Hematopoietic multipotent progenitor cell treated with erythropoietin and hydrocortisone succinate and interleukin-3 and kit ligand, for 4 days (in vitro differentiated cells): ENCODE data around the gene EIF3K.
"Not testable (repeated sequence)": the region's sequence is repeated elsewhere in the genome, so short reads cannot be mapped to it uniquely, and the experiment has no call there.

Experiments used
- DNase-seq: peaks from one replicate; pipeline ENCODE4 v3.0.0-alpha.2; 2015

Gene EIF3K, protein sequence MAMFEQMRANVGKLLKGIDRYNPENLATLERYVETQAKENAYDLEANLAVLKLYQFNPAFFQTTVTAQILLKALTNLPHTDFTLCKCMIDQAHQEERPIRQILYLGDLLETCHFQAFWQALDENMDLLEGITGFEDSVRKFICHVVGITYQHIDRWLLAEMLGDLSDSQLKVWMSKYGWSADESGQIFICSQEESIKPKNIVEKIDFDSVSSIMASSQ

DNA sequence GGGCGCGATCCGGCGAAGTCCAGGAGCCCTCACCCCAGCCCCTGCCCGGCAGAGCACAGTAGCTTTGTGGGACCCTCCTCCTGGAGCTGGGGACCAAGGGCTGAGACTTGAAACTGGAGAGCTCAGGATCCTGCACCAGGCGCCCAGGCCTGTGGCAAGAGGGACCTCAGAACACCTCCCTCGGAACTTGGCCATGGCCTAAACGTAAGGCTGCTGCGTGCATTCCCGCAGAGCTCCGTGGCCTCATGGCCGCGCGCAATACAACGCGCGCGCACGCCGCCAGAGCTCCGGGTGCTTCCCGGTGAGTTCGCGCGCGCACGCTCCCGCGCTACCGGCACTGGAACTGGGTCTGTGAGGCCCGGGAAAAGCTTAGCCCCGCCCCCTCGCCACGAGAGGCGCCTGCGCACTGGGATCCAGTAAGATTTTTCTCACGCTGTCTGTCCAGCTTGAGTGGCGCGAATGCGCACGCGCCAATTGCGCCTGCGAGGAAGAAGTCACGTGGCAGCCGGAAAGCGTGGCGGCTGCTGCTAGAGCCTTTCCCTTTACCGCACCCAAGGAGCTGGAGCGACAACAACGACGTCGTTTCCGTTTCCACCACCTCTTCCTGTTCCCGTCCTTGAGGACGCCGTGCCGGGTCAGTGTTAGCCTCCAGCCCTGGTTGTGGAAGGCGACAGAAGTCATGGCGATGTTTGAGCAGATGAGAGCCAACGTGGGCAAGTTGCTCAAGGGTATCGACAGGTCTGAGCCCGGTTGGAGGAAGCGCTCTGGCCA is at the start of gene EIF3K:
Gene EIF3K, plus strand, starts transcription at position 599 of the 771 bp plus-strand sequence. Its CDS starts 81 bp downstream, at position 680.
- peak; percentile 99 for DNase-seq

DNA sequence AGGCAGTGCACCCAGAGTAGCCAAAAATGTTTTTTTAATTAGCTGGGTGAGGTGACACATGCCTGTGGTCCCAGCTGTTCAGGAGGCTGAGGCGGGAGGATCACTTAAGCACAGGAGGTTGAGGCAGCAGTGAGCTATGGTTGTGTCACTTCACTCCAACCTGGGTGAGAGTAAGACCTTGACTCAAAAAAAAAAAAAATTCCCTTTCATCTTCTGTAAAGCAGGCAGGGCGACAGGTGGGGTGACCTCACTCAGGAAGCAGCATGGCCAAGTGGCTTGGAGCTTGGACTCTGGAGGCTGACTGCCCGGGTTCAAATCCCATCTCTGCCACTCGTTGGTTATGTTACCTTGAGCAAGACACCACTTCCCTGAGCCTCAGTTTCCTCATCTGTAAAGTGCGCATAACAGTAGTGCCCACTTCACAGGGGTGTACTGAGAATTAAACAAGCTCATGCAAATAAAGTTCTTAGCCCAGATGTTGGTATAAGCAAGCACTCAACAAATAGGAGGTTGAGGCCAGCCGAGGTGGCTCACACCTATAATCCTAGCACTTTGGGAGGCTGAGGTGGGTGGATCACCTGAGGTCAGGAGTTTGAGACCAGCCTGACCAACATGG is 49.5 kb upstream of the EIF3K start:
- DNase-seq: no peak

DNA sequence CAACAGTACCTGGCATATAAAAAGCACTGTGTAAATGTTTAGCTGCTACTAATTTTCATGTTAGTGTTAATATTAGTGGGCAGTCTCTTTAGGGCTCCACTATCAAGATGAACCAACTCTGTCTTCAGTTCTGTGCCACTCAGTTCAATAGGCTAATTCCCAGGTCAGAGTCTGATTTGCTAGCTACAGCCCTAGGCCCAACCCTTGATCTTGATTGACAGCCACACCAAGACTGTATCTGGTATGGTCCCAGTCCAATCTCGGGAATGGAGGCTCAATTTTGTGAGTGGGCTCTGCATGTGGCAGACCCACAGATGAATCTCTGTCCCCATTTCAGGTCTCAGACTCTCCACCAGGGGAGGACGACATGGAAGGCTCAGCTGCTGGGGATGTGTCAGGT is 47.3 kb upstream of the EIF3K start:
- DNase-seq: no peak

DNA sequence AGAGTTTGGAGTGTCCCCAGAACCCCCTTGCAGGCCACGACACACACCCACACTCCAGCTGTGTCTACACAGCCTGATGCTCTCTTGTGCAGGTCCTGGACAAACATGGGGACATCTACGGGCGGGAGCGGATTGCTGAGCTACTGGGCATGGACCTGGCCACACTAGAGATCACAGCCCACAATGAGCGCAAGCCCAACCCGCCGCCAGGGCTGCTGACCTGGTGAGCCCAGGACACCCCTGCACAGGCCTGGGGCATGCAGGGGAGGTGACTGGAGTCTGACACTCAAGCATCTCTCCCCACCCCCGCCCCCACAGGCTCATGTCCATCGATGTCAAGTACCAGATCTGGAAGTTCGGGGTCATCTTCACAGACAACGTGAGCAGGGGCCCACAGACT is 41.2 kb upstream of the EIF3K start:
- no peak for DNase-seq

DNA sequence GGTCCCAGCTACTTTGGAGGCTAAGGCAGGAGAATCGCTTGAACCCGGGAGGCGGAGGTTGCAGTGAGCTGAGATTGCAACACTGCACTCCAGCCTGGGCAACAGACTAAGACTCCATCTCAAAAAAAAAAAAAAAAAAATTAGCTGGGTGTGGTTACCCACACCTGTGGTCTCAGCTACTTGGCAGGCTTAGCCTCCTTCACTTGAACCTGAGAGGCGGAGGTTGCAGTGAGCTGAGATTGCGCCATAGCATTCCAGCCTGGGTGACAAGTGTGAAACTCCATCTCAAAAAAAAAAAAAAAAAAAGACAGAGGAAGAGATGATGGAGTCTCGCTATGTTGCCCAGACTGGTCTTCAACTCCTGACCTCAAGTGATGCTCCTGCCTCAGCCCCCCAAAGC is 39.7 kb upstream of the EIF3K start:
- DNase-seq: not testable (repeated sequence)

DNA sequence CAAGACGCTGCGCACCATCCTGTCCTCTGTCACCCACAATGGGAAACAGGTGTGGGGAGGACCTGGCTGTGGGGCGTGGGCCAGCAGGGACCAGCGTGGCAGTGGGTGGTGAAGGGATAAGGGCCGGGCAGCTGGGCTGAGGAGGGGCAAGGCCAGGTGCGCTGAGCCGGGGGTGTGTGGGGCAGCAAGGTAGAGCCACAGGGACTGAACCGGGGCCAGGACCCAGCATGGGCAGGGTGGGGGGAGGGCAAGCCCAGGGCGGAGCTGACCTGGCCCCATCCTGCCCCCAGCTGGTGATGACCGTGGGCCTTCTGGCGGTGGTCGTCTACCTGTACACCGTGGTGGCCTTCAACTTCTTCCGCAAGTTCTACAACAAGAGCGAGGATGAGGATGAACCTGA is 38.9 kb upstream of the EIF3K start:
- DNase-seq: no peak

DNA sequence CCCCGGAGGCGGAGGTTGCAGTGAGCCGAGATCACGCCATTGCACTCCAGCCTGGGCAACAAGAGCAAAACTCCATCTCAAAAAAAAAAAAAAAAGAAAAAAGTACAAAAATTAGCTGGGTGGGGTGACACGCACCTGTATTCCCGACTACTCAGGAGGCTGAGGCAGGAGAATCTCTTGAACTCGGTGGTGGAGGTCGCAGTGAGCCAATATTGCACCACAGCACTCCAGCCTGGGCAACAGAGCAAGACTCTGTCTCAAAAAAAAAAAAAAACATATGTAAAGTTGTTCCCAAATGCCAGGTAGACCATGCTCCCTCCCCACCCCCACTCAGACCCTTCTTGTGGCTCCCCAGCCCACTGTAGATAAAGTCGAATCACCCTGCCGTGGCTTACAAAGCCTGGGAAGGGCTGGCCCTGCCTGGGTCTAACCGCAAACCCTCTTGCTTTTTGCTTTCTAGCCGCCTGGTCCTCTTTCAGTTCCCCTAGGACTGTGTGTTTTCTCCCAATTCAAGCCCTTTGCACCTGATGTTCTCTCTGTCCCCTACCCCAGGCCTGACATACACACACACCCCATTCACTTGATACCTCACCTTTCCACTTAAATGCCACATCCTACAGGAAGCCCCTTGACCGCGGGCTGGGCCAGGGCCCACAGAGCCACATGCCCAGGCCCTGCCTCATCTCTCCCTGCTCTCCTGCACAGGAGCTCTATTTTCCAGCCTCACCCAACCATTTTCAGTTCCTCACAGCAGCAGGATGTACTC is 35.6 kb upstream of the EIF3K start:
- DNase-seq: no peak

DNA sequence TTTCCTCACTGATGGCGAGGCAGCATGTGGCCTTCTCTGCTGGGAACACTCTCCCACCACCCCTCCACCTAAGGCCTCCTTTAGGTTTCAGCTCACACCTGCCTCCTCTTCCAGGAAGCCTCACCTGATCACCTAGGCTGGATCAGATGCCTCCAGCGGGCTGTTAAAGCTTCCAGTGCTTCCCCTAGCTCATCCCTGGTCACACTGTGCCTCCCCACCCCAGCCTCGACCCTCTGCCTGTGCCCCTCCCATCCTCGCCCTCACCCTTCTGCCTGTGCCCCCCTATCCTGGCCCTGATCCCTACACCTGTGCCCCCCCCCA is 35.0 kb upstream of the EIF3K start:
- no peak for DNase-seq

DNA sequence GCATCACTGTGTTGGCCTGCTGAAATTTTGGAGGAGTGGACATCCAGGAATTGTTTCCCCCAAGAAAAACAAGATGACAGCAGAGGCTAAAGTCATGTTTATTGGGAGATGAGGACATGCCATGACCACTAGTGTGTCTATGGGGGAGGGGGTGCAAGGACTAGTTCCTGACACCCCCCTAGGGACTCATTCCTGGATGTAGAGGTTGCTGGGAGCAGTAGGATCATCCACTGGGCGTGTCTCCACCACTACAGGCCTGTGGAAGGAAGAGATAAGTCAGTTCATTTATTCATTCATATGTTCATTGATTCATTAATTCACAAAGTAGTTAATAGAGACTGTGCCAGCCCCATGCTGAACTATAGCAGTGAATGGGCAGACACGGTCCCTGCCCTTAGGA is 31.4 kb upstream of the EIF3K start:
- DNase-seq: no peak

DNA sequence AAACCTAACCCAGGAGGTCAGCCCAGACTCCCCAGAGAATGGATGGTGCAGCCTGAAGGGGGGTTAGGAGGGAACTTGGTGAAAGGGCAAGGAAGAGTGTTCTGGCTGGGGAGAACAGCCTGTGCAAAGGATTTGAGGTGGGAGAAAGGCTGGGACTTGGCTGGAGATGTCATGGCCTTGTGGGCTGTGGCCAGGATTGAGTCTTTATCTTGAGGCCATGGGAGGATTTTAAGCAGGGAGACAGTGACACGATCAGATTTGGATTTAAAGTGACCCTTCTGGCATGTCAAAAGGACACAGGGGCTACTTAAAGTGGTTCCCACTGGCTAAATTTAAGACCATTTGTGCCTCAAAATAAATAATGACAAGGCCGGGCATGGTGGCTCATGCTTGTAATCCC is 30.9 kb upstream of the EIF3K start:
- no peak for DNase-seq

DNA sequence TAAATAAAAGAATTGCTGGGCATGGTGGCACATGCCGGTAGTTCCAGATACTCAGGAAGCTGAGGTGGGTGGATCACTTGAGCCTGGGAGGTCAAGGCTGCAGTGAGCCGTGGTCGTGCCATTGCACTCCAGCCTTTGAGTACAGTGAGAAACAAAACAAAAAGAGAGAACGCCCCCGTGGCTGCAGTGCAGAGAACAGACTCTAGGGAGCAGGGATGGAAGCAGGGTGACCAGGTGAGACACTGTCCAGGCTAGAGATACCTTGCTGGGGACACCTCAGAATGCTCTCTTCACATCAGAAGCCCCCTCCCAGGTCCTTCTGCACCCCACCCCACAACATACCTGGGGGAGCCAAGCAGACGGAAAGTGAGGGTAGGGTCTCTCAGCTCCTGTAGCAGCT is 26.0 kb upstream of the EIF3K start:
- DNase-seq: no peak

DNA sequence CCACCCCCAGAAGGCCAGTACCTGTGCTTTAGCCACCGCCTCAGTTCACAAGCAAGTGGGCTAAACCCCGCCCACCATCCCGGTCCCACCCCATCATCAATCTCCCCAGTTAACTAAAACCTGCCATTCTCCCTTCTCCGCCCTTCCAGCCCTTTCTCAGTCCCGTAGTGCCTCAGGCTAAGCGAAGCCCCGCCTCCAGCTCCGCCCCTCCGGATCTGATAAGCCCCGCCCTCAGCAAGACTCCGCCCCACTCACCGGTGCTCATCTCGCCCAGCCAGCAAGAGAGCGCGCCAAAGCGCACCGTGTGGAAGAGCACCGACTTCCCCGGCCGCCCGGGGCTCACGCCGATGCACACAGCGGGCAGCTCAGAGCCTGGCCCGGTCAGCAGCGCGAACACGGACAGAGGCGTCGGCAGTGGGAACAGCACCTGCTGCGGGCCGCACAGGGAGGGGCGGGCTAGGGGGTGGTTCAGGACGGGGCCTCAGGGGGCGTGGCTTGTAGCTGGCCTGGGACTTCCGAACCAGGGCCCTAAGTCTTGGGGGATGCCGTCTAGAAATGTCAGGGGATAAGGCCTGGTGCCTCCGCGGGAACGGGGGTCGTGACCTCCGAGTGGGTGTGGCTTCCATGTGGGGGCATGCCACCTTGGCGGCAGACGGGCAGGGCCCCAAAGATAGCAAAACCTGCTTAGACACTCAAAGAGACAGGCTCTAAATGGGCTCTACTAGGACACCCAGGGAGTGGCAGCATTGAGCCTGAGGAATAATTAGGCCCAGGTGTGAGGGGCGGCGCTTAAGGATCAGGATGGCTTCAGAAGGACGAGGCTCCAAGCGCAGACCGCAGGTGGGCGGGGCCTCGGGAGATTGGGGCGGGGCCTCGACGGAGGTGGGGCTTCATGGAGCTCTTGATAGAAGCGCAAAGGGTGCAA is 22.7 kb upstream of the EIF3K start:
- peak; percentile 54 for DNase-seq

DNA sequence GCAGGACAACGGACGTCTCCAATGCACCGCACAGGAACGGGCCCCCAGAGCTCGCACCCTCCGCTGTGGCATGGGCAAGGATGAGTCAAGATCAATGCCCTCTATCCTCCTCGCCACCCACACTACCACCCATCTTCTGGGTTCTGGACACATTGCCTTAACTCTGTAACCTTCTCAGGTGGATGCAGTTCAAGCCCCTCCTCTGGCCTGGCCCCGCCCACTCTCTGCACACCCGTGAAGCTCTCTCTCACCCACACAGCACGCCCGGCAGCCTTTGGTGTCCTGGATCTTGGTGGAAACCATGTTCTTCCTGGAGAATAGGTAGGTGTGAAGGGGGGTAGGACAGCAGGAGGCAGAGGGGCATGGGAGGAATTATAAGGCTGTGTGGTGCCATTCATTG is 21.9 kb upstream of the EIF3K start:
- DNase-seq: no peak

DNA sequence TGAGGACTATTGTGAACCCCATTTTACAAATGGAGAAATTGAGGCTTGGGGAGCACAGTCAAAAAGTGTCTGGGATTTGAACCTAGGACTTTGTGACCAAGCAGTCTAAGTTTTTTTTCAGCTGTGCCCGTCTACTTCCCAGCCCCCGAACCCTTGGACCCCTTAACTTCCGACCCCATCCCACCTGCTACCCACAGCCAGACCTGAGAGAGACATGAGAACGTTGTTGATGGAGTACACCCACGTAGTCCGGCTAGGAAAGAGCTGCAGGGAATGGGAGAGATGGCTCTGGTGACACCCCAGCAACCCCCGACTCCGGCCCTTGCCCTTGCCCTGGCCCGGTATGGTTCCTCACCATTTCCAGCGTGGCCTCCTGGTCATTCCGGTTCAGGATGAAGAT is 19.3 kb upstream of the EIF3K start:
- DNase-seq: no peak

DNA sequence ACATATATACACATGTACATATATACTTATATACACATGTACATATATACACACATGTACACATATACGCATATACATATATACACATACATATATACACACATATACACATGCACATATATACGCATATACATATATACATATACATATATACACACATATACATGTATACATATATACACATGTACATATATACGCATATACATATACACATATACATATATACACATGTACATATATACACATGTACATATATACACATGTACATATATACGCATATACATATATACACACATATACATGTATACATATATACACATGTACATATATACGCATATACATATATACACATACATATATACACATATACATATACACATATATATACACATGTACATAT is 16.1 kb upstream of the EIF3K start:
- not testable (repeated sequence) for DNase-seq

DNA sequence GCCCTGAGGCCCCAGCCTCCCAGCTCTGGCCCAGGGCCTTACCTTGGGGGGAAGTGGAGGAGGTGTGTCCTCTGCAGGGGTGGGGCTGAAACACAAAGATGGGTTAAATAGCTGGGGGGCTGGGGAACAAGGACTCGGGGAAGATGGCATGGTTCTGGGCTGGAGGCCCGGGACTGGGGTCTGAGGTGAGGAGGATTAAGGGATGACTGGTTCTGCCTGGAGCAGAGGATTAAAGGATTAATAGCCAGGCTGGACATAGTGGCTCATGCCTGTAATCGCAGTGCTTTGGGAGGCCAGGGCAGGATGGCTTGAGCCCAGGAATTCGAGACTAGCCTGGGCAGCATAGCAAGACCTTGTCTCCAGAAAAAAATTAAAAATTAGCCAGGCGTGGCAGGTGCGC is 12.9 kb upstream of the EIF3K start:
- no peak for DNase-seq

DNA sequence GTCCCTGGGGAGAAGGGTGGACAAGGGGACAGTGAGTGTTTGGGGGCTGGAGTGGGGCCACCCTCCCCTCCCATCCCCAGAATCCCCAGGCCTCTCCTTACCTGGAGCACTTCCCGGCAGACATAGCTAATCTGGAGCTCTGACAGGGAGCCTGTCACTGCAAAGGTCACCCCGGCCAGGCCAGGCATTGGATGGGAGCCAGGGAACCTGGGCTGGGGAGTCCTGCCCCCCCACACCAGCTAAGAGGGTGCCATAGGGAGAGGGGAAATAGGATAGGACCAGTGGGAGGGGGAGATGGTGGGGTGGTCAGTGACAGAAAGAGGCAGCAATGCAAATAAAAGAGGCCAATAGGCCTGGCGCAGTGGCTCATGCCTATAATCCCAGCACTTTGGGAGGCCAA is 4.7 kb upstream of the EIF3K start:
- DNase-seq: no peak

DNA sequence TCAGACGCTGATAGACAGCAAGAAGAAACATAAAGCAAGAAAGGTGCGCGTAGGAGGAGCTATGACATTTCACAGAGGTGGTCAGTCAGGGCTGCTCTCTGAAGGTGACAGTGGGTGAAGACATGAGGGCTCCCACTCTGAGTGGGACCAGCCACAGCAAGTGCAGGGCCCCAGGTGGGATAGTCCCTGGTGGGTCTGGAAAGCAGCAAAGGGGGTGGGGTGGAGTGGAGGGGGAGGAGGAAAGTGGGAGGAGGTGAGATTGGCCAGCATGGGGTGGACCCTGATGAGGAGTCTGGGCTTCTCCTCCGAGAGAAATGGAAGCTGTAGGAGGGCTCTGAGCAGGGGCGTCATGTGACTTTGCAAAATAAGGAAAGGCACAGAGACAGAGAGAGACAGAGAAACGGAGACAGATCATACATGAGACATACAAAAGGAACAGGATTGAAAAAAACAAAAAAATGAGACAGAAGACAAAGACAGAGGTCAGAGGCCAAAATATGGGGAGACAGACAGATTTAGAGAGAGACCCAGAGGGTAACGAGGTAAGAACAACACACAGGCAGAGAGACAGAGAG is 3.9 kb upstream of the EIF3K start:
- DNase-seq: no peak

DNA sequence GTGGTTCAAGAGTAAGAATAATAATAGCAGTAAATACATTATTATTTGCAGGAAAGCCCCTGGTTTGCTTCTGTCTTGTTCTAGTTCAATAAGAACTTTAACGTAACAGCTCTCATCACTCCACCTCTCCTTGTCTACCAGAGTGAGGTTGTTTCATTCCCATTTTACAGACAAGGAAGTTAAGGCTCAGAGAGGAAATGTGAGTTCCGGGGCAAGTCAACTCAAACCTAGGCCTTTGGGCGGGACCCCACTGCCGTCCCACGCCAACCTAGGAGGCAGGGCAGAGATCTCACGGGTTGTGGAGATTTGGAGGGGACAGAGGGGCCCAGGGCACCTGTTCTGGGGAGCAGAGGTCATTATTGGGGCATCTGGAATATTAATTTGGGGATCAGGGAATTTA is 2.7 kb upstream of the EIF3K start:
- DNase-seq: no peak

DNA sequence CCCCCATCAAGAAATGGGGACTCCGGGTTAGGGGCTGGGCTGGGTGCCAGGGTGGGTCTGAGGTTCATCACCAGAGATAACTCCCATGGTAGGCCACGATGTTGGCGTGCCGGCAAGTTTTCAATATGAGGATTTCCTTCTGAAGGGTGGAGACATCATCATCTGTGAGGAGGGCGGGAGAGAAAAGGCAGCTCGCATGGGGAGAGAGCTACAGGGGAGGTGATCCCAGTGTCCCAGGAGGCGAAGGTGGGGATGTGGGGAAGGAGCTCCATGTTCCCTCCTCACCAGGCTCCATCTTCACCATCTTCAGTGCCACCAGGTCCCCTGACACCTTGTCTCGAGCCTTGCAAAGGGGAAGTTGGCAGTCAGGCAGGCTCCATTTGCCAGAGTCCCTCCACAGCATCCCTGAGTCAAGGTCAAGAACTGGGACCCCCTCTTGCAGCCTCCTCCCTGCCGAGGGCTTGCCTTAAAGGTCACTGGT is 1.7 kb upstream of the EIF3K start:
- peak; percentile 49 for DNase-seq

DNA sequence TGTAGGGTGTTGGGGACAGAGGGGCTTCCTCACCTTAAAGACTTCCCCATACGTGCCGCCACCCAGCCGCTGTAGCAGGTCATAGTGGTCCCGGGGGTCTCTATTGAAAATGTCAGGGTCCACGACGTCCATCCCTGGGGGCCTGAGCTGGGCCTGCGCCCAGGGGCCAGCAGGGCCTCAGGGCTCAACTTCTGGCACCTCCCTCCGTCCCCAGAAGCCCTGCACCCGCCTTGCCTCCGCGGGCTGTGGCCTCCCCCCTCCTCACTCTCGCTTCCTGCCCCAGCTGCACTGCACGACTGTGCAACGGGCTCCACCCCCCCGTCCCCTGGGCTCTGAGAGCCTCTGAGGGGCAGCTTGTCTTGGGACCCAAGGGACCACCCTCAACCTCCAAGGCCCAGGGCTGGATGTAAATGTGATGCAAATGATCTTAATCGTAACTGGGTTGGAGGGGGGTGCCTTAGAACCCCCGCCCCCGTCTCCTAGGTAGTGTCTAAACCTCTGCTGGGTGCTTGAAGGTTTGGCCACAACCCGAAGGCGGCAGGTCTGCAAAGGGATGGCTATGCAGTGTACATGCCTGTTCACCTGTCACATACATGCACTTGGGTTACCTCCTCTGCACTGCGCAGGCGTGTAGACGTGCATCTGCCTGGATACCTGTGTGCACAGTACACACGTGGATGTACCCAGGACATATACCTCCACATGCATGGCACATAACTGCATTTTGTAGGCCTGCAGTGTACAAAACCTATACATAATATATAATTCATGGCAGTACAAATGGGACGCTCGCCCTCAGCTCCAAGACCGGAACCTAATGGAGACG is 1.0 kb upstream of the EIF3K start, which contains the start of gene MAP4K1:
Gene MAP4K1, minus strand, starts transcription at position 190 of the 826 bp plus-strand sequence. Its CDS starts 58 bp downstream, at position 132.
- DNase-seq: peak; percentile 86
